Lower leg skin (tissue), 3 donors: ENCODE data around the gene COL4A3.

ENCODE experiments used
- CTCF ChIP-seq, 3 donors: fragments of 450-650 bp; IDR thresholded peaks; one replicate each; pipeline ENCODE4 v1.5.1; 2016; ENCODE audit warnings: antibody characterized with exemption in 3 of 3, mild to moderate bottlenecking in 3 of 3, moderate library complexity in 2 of 3
- POLR2A ChIP-seq, 2 donors: fragments of 450-650 bp; IDR thresholded peaks; one replicate each; pipeline ENCODE4 v1.6.1; 2016 to 2017; ENCODE audit warnings: antibody characterized with exemption in 2 of 2, mild to moderate bottlenecking in 1 of 2, moderate library complexity in 1 of 2

DNA sequence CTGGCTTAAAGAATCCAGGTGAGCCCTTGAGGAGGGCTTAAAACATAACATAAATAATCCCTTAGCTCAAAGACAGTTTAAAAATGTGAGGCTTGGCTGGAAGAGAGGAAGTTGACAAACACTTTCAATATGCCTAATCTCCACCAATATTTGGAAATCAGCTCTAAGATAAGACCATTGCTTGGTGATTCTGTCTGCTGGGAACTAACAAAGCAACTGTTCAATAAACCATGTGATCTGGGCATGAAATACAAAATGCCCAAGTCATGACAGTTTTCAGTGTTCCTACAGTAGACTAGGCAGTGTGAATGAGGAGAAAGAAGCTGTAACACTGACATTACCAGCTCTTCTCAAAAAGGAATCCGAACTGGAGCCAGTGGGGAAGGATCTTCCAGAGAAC is 171.3 kb downstream of the COL4A3 start:
- no peak for TF ChIP-seq CTCF (IDR thresholded peaks at IDR 0.05)
- TF ChIP-seq POLR2A (IDR thresholded peaks at IDR 0.05), result no peak
